GM21367 (cell line): ENCODE data around the gene TMEM240.
"Not testable (repeated sequence)": the region's sequence is repeated elsewhere in the genome, so short reads cannot be mapped to it uniquely, and the experiment has no call there.

Experiments used
- ATAC-seq: cut with Tn5 transposase; IDR thresholded peaks from one replicate; pipeline ENCODE4 v1.9.1; 2021; ENCODE audit not compliant: unreplicated experiment

The TMEM240 gene

DNA sequence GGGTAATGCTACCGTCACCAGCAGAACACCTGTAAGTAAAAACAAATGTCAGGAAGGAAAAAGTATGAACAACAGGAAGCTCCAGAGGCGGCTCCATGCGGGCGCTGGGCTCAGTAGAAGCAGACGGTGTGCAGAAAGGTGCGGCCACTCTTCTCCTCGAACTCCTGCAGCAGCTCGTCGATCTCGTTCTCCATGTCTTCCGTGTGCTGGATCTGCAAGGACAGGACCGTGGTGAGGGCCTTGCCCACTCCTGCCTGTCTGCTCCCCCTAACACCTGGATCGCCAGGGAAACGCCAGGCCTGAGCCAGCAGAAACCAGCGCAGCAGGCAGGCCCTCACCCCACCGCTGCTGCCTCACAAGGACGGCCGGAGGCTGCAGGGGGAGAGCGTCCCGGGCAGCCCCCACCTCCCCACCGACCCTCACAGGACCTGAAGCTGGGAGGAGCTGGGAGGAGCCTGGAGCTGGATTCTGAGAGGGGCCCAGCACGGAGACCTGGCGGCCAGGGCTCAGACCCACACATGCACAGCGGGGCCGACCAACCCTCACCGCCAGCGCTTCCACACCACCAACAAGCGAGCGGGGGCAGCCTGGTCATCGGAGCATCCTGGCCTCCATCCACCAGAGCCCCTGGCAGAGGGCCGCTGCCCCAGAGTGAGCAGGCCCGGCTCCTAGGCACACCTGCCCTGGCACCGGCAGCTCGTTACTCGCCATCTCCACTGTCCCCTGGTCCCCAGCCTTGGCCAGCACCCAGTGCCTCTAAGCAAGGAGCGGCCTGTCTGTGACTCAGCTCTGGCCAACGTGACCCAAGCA is 1.7 kb upstream of the TMEM240 start:
- ATAC-seq = no peak

DNA sequence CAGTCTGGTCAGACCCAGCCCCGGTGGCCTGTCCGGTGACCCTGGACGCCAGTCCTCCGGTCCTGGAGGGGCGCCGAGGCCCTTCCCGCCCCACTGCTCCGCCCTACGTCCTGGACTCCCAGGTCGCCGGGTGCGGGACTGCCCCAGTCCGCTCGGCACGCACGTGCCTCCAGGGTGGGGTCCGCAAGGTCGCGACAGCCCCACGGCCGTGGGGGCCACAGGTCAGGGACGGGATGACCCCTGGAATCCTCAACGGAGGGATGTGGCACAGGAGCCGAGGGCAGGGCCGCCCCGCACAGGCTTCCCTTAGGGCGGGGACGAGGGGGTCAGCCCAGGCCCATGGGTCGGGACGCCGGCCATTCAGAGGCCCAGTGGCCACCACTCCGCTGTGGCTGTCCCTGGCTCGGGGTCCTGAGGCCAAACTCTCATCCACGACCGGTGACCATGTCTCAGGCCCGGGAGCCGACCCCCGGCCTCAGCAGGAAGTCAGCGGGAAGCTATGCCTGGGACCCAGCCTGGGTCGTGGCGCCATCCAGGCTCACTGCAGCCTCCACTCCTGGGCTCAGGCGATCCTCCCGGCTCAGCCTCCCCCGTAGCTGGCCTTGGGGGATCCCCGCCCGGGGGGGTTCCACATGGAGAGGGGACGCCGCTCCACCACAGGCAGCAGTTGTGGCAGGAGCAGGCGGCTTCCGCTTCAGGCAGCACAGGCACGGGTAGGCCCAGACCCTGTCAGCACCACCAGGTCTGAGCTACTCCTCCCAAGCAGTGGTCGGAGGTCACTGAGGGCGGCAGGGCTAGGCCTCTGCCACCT is 599 bp upstream of the TMEM240 start:
- no peak for ATAC-seq

GRCh38 chr1:1539310-1540089 is 924 bp downstream of the TMEM240 start:
- ATAC-seq = no peak

GRCh38 chr1:1538989-1539309 is 1.5 kb downstream of the TMEM240 start:
- ATAC-seq = no peak

DNA sequence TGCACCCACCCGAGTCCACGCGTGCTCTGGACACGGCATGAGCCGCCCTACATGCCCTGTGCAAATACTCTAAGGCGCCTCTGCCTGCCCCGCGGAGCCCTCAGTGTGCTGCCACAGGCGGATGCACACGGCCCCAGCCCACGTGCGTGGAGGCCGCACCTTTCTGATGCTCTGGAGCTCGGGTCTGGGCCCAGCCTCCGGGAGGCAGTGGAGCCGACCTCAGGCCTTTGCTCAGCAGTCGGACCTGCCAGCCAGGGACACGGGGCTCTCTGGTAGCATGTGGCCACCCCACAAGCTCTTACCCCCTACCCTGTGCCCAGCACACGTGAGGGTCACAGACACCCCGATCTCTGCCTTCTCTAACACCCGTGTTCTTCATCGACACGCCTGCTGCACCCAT is 2.1 kb downstream of the TMEM240 start:
- no peak for ATAC-seq

DNA sequence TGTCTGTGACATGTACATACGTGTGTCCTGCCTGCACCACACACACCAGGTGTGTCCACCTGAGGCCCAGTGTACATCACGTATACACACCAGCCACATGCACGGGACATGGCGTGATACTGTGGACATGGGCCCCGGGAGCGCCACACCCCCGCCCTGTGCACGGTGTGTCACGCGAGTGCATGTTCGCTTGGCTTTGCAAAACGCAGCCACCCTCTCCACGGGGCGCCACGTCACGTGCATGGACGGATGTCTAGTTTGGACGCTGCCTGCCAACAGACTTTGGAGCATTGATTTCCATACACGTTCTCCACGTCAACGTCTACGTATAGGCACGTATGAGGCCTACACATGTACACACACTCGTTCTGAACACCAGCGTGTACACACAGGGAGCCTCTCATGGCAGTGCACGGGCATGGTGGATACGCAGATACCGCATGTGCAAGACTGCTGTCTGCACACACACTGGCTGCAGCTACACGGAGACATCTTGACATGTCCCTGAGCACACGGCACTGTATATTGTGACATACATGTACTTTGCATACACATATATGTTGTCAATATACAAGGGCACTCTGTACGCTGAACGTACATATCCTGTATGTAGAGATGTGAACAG is 2.7 kb downstream of the TMEM240 start:
- ATAC-seq = no peak

- no peak for ATAC-seq
These were observed 3.4 kb downstream of the TMEM240 start for GRCh38 chr1:1536938-1537546.

- ATAC-seq = no peak
These were observed 4.1 kb downstream of the TMEM240 start for GRCh38 chr1:1536019-1536937.

DNA sequence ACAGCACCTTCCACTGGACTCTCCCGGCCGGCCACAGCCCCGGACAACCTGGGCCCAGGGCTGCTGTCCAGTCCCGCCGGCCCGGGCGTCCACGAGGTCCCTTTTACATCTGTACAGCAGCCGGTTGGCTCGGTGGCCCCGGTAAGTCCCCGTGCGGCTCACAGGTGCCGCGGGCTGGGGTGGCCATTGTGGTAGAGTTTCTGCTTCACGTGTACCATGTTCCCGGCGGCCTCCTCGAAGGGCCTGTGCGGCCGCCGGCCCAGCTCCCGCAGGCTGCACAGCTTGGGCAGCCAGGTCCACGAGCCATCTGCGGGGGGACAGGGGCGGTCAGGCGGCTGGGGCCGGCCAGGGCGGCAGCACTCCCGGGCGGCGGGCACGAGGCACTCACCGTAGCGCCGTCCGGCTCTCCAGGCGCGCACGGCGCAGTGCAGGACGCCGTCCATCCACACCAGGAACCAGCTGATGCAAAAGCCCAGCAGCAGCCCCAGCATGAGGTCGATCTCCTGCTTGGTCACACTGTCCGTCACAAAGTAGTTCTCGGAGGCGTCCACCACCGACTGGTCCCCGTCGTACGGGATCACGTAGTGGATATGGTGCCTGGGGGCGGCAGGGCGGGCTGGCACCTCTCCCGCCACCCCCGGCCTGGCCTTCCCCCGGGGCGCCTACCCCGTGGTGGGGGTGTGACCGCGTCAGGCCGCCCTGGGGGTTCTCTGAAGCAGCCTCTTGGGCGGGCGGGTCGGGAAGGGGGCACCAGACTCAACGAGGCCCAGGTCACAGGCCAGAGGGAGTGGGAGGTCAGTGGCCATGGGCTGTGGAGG is 5.0 kb downstream of the TMEM240 start:
- ATAC-seq = no peak

GRCh38 chr1:1534401-1535154 is 5.8 kb downstream of the TMEM240 start:
- no peak for ATAC-seq

DNA sequence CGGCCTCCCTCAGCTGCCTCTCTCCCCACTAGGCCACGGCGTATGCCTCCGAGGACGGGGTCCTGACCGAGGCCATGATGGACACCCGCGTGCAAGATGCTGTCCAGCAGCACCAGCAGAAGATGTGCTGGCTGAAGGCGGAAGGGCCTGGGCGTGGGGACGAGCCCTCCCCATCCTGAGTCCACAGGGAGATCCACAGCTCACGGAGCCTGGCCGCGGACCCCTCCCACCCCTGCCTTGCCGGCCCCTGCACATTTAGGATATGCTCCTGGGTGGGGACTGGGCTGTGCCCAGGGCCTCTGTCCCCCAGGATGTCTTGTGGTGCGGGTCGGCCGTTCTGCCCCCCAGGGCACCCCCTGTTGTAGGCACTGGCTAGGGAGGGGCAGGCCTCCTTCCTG is 6.5 kb downstream of the TMEM240 start:
- ATAC-seq = not testable (repeated sequence)

DNA sequence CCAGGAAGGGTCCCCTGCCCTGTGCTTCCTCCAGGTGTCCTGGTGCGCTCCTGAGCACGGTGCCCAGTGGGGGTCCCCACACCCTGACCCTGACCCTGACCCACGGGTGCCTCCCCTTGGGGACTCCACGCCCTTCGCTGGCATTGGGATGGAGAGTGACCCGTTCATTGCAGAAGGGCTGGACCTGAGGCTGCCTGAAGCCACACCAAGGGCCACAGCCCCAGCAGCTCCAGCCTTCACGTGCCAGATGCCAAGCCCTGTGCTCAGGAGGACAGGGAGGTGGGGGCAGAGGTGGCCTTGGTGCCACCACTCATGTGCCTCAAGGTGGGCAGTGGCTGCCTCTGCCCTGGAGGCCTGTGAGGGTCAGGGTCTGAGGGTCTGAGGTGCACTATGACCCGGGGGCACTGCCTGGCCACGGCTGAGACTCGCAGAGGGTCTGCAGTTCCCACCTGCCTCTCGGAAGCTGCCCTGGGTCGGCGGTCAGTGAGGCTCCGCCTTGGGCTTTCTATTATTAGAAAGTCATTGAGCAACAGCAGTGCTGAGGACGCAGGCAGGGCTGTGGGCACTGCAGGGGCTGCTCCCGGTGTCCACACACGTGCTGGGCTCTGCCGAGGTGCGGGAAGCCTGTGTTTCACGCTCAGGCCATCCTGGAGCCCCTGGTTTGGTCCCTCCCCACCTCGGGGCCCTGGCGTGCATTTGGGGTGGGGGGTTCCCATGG is 7.1 kb downstream of the TMEM240 start:
- not testable (repeated sequence) for ATAC-seq

- no peak for ATAC-seq
These were observed 8.5 kb downstream of the TMEM240 start for GRCh38 chr1:1531947-1532346.

DNA sequence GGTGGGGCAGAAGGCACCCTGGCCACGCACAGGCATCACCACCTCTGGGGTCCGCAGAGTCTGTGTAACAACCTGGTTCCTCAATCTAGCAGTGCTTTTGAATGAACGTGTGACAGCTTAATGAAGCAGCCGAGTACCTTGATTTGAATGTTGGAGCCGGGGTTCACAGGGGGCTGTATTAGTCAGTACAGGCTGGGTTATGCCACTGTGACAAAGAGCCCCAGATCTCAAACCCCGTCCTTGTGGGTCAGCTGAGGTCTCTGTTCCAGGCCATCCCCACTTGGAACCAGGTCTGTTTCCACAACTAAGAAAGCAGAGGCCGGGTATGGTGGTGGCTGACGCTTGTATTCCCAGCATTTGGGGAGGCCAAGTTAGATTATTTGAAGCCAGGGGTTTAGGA is 10.5 kb downstream of the TMEM240 start:
- no peak for ATAC-seq

DNA sequence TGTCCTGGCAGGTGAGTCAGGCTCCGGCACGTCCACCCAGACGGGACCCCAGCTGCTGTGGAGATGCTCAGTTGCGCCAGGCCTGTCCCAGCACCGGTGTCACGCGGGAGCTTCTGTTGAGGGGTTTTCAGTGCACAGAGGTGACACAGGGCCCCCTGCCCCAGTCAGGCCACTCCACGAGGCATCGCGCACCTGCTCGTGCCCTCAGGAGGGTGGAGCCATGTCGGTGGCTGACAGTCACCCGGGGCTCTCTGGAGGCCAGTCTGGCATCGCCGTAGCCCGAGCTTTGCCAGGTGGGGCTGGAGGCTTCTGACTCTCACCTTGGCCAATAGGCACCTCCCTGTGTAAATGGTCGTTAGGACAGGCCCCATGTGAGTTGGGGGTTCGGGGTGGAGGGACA is 11.1 kb downstream of the TMEM240 start:
- ATAC-seq = no peak

DNA sequence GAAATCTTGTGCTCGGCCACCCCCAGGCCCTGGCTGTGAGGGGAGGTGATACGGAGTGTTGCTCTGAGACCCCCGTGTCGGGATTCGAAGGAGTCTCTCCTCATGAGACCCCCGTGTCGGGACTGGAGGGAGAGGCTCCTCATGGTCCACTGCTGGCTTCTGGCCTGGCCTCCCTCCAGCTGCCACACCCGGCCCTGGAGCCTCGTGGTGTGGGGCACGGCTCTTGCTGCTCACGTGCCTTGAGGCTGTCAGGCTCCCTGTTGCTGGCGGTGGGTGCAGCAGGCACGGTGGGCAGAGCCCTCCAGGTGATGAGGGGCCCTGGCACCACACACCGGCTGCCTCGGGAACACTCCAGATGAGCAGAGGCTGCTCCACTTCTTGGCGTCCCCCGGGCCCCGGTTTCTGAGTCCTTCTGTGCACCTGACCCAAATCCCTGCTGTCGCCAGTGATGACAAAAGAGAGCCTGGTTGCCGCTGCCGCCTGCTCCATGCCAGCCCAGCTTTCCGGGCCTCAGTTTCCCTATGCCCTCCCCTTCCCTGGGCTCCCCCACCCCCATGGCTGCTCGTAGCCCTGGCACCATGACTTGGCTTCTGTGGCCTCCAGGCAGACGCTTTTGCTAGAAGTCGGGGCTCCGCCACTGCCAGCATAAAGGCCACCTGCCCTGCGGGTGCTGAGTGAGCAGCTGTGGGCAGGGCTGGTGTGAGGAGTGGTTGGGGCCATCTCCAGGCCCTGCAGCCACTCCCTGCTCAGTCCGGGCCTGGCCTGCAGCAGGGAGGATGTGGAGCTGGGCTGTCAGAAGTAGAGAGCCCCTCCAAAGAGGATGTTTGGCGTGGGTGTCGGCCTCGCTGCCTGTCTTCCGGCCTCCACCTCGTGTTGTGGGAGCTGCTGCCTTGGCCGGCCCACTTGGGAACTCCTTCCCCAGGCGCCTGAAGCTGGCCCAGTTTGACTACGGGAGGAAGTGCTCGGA is 11.8 kb downstream of the TMEM240 start:
- ATAC-seq = no peak
